Activated naive CD4-positive, alpha-beta T cell (primary cell): ENCODE measurements around the gene FBXO42.

Experiments
- DNase-seq, 4 experiments: peaks; one replicate each; lab custom pipeline; 2025; lab: John Stamatoyannopoulos, UW

Gene FBXO42

GRCh38 chr1:16204634-16205333, 147.5 kb downstream of the FBXO42 start:
- peak in 2 of 4 experiments; percentile 5 to 21 for DNase-seq

DNA sequence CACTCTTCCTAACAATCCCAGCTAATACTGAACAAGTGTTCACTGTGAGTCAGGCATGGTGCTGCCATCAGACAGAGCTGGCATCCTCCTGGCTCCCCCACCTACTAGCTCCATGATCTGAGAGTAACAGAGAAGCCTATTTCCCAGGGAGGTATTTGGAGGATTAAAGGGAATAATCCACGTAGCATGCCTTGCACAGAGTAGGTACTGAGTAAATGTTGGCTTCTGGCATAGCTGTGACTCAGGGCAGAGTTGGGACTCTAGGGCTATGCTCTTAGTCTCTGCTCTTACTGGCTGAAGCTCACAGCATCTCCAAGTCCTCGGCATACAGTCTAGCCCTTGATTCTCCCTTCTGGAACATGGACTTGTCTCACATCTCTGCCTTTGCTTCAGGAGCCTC, 148.1 kb downstream of the FBXO42 start:
- DNase-seq, result no peak

DNA sequence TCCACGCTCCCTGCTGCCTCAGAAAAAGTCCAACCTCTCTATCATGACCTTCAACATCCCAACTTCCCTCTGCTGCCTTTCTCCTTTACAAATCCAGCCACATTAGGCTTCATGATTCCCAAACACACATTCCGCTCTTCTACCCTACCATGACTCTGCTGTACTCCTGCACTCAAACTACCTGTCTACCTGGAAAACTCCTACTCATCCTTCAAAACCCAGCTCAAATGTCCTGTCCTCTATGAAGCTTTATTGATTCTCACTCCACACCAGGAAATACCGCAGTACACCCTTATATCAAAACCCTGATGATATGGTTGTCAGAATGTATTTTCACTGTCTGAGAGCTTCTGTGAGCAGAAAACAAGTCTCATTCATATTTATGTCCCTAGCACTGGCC, 148.7 kb downstream of the FBXO42 start:
- DNase-seq, result no peak

- DNase-seq, result no peak
Measured at GRCh38 chr1:16202281-16203210, 149.7 kb downstream of the FBXO42 start.

DNA sequence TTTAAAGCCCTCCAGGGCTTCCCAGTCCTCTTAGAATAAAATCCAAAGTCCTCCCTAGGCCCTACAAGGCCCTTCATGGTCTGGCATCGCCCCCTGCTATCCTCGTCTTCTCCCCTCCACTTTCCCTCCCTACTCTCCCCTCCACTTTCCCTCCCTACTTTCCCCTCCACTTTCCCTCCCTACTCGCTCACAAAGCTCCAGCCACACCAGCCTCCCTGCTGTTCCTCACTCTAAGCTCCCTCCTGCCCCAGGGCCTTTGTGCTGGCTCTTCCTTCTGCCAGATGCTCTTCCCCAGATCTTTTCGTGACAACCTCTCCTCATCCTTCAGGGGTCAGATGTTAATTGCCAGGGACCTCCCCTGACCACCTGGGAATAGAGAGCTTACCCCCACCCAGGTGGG, 152.6 kb downstream of the FBXO42 start:
- DNase-seq, result no peak

GRCh38 chr1:16199157-16199501, 153.2 kb downstream of the FBXO42 start:
- DNase-seq, result no peak

DNA sequence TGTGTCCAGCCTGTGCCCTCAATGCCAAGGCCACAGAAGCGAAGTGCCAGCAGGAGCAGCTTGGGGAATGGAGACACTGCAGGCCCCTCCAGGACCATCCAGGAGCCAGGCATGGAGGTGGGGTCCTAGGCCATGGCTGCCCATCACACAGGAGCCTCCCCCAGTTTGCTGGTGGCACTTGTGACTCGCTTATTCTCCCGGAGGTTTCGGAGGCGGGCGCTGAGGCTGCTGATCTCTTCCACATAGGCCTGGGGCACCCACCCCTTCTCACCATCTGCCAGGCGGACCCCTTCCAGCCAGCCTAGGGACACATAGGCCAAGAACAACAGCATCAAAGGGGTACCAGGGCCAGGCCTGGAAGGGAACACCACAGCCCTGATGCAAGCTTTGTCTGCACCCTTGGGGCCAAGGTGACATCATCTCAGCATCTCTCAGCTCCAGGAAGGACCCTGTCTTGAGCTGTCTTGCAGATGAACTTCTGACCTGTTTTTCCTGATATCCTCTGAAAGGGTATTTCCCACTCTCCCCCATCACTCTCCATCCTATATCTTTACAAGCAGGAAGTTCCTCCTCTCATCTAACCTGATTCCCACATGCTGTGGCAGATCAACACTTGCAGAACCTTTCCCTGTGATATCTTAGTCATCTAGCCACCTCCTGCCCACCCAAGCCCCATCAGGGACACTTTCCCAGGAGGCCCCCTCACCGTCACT, 153.7 kb downstream of the FBXO42 start:
- no peak for DNase-seq

DNA sequence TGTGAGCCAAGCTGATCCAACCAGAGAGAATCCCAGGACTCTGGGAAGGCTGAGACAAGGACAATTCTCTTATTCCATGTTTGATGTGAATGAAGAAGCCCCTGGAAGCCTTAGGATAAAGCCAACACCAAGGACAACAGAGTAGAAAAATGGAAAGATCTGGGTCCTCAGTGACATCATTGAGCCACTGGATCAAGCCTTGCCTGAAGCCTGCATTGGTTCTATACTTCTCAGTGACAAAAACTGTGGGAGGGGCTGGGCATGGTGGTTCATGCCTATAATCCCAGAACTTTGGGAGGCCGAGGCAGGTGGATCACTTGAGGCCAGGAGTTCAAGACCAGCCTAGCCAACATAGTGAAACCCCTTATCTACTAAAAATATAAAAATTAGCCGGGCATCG, 155.4 kb downstream of the FBXO42 start:
- DNase-seq, result no peak
